Stomach (tissue), 4 donors: ENCODE results near the gene TMPRSS12.

ENCODE experiments used
- CTCF ChIP-seq, 7 experiments: fragments of 450-650 bp in 4 of 7; fragments of 200-600 bp in 3 of 7; sonication (generic) in 3 of 7; IDR thresholded peaks; one replicate each; pipeline ENCODE4 v1.5.1; 2016 to 2019; ENCODE audit warnings: antibody characterized with exemption in 7 of 7, control low read depth in 2 of 7, mild to moderate bottlenecking in 1 of 7
- POLR2A ChIP-seq, 4 donors: fragments of 450-650 bp; IDR thresholded peaks; one replicate each; pipeline ENCODE4 v1.6.1; 2016; ENCODE audit warnings: antibody characterized with exemption in 4 of 4, control low read depth in 2 of 4, mild to moderate bottlenecking in 1 of 4, moderate library complexity in 1 of 4
- POLR2AphosphoS5 ChIP-seq, 3 donors: sonication (generic); formaldehyde crosslinking; IDR thresholded peaks; one replicate each; pipeline ENCODE4 v1.6.1; 2016; ENCODE audit warnings: antibody characterized with exemption in 3 of 3

- no peak for TF ChIP-seq POLR2A (IDR thresholded peaks at IDR 0.05)
- TF ChIP-seq CTCF (IDR thresholded peaks at IDR 0.05) = no peak
- no peak for TF ChIP-seq POLR2AphosphoS5 (IDR thresholded peaks at IDR 0.05)
Measured at GRCh38 chr12:50914872-50915484, 72.3 kb downstream of the TMPRSS12 start.
